Measurements from ENCODE around the gene COL18A1. TPM values are rescaled to one million over a fixed set of nuclear protein-coding genes. Genes with fewer than 3 reads are reported as not detected.

The COL18A1 gene
- total RNA-seq, 1 donor from 2014 or later, result 9.2 TPM

DNA sequence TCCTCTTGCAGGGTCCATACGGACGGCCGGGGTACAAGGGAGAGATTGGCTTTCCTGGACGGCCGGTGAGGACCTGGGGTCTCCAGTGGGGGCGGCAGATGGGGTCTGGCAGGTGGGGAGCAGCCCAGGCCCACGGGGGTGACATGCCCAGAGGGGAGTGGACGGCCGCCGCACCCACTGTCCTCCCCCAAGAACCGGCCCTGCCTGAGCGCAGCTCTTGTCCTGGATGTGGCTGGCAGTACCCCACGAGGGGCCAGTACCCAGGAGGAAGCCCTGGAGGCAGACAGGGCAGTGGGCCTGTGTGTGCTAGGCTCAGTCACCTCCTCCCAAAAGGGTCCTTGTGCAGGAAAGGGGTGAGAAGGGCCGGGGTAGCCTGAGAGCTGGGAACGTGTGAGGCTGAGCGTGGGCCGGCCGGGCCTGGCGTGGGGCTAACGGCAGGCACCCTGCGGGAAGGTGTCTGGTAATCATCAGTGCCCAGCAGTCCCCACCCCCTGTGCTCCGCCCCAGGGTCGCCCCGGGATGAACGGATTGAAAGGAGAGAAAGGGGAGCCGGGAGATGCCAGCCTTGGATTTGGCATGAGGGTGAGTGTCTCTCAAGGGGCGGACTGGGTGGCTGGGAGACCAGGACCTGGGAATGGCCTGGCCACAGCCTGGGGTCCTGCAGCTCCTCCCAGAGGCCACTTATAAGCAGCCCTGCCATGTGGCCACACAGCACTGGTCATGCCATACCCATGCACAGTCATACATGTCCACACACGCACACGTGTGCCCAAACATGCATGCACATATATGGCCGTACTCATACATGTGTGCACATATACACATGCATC lies 90.1 kb downstream of the COL18A1 start:
- H3K27me3 ChIP-seq (ENCODE audit: control insufficient read depth, insufficient read depth, low read length), result no peaks in the 10 kb centered on the region
- TF ChIP-seq, protein P1, sequence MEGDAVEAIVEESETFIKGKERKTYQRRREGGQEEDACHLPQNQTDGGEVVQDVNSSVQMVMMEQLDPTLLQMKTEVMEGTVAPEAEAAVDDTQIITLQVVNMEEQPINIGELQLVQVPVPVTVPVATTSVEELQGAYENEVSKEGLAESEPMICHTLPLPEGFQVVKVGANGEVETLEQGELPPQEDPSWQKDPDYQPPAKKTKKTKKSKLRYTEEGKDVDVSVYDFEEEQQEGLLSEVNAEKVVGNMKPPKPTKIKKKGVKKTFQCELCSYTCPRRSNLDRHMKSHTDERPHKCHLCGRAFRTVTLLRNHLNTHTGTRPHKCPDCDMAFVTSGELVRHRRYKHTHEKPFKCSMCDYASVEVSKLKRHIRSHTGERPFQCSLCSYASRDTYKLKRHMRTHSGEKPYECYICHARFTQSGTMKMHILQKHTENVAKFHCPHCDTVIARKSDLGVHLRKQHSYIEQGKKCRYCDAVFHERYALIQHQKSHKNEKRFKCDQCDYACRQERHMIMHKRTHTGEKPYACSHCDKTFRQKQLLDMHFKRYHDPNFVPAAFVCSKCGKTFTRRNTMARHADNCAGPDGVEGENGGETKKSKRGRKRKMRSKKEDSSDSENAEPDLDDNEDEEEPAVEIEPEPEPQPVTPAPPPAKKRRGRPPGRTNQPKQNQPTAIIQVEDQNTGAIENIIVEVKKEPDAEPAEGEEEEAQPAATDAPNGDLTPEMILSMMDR (IDR thresholded peaks at IDR 0.05; ENCODE audit: insufficient read depth, low read length, severe bottlenecking), result no peak
- no peak overlapping the region for H3K4me3 ChIP-seq (ENCODE audit: low read depth, low read length)
- FAIRE-seq, result no peak
- DNase-seq (ENCODE audit: low read depth), result no peak
- no peaks in the 10 kb centered on the region for H3K36me3 ChIP-seq (ENCODE audit: control insufficient read depth, insufficient read depth, low read length)

- TF ChIP-seq, protein P1 (IDR thresholded peaks at IDR 0.05; ENCODE audit: insufficient read depth, low read length, severe bottlenecking), result no peak
- Histone ChIP-seq H3K36me3 (ENCODE audit: control insufficient read depth, insufficient read depth, low read length) (no peaks in the 10 kb centered on the region), H3K4me3 (ENCODE audit: low read depth, low read length) (no peak overlapping the region), H3K27me3 (ENCODE audit: control insufficient read depth, insufficient read depth, low read length) (no peaks in the 10 kb centered on the region)
- no peak for FAIRE-seq
- no peak for DNase-seq (ENCODE audit: low read depth)
Observed at GRCh38 chr21:45496151-45496967, 91.4 kb downstream of the COL18A1 start.

DNA sequence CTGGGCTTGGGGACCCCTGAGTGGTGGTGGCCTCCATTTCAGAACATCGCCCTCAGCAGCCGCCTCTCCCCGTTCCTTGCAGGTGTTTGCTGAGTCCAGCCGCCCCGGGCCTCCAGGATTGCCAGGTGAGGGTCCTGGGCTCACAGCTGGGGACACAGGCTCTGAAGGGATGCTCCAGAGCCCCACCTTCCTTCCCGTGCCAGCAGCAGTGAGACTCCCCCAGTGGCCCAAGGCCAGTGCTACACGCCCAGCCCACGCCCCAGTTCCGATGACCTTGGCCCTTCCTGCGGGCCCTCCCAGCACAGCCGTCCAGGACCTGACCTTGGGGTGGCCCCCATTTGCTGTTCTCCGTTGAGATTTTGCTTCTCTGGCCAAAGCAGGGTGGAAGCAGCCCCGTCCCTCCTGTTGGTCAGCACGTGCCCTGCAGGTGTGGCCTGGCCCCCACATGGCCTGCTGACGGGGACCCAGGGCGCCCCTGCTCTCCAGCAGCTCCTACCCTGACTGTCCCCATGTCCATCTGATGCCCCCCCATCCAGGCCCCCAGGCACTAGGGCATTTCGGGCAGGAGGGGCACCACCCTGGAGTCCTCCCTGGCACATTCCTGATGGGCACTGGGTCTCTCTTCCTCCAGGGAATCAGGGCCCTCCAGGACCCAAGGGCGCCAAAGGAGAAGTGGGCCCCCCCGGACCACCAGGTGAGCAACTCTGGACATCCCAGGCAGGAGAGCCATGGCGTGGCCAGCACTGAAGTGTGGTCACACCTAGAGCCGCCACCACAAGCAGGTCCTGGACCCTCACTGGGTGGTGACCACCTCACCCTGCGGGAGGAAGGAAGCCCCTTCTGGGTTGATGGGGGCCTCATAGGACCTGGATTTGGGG lies 92.2 kb downstream of the COL18A1 start:
- no peak for DNase-seq (ENCODE audit: low read depth)
- FAIRE-seq, result no peak
- Histone ChIP-seq H3K27me3 (ENCODE audit: control insufficient read depth, insufficient read depth, low read length) (no peaks in the 10 kb centered on the region), H3K36me3 (ENCODE audit: control insufficient read depth, insufficient read depth, low read length) (no peaks in the 10 kb centered on the region), H3K4me3 (ENCODE audit: low read depth, low read length) (no peak overlapping the region)
- TF ChIP-seq, protein P1 (IDR thresholded peaks at IDR 0.05; ENCODE audit: insufficient read depth, low read length, severe bottlenecking), result no peak

- FAIRE-seq, result no peak
- H3K27me3 ChIP-seq (ENCODE audit: control insufficient read depth, insufficient read depth, low read length), result no peaks in the 10 kb centered on the region
- no peak for DNase-seq (ENCODE audit: low read depth)
- no peaks in the 10 kb centered on the region for H3K36me3 ChIP-seq (ENCODE audit: control insufficient read depth, insufficient read depth, low read length)
- H3K4me3 ChIP-seq (ENCODE audit: low read depth, low read length), result no peak overlapping the region
- TF ChIP-seq, protein P1 (IDR thresholded peaks at IDR 0.05; ENCODE audit: insufficient read depth, low read length, severe bottlenecking), result no peak
Observed at GRCh38 chr21:45497846-45498645, 93.1 kb downstream of the COL18A1 start.

DNA sequence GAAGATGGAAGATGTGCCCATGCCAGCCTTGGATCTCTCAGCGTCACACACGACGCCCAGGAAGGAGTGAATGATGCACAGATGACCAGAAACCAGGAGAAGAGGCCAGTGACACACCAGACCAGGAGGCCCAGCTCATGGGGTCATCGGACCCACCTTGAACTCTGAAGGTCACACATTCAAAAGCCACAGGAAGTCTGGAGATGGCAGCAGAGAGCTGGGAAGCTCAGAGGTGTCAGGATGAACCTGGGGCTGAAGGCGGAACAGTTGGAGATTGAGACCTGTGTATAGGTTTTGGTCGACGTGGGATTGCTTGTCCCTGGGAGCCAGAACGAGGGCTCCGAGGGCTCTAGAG lies 93.7 kb downstream of the COL18A1 start:
- no peak for FAIRE-seq
- DNase-seq (ENCODE audit: low read depth), result no peak

More for the DNA sequence above, 93.7 kb downstream of the COL18A1 start:
- Histone ChIP-seq H3K36me3 (ENCODE audit: control insufficient read depth, insufficient read depth, low read length) (no peaks in the 10 kb centered on the region), H3K4me3 (ENCODE audit: low read depth, low read length) (no peak overlapping the region), H3K27me3 (ENCODE audit: control insufficient read depth, insufficient read depth, low read length) (no peaks in the 10 kb centered on the region)
- TF ChIP-seq, protein P1 (IDR thresholded peaks at IDR 0.05; ENCODE audit: insufficient read depth, low read length, severe bottlenecking), result no peak

Measured in bronchial epithelial cell (primary cell).